Middle frontal gyrus (tissue), 1 donor: ENCODE data around the gene CD52.

ENCODE experiments used
- DNase-seq: peaks from one replicate; pipeline ENCODE4 v3.0.0-alpha.2; 2015; ENCODE audit warnings: low spot score; ENCODE audit errors: extremely low spot score

Gene CD52

GRCh38 chr1:26353976-26354820, 36.4 kb downstream of the CD52 start, which contains the start of gene CRYBG2:
Gene CRYBG2 (minus strand): TSS chr1:26354130. CDS start chr1:26346657, 7,473 bp downstream.
- no peak for DNase-seq

GRCh38 chr1:26354972-26355371, 37.2 kb downstream of the CD52 start:
- DNase-seq = no peak

- DNase-seq = no peak
Measured at GRCh38 chr1:26356106-26356505, 38.3 kb downstream of the CD52 start.

- no peak for DNase-seq
Measured at GRCh38 chr1:26357121-26357602, 39.4 kb downstream of the CD52 start.

- no peak for DNase-seq
Measured at GRCh38 chr1:26358411-26359384, 40.9 kb downstream of the CD52 start.

GRCh38 chr1:26359981-26360806, 42.4 kb downstream of the CD52 start:
- no peak for DNase-seq

GRCh38 chr1:26360807-26361604, 43.2 kb downstream of the CD52 start:
- DNase-seq = no peak

- no peak for DNase-seq
Measured at GRCh38 chr1:26361605-26362122, 43.9 kb downstream of the CD52 start.

- no peak for DNase-seq
Measured at GRCh38 chr1:26362331-26362730, 44.6 kb downstream of the CD52 start.

GRCh38 chr1:26363549-26364448, 46.0 kb downstream of the CD52 start:
- no peak for DNase-seq

GRCh38 chr1:26364956-26365355, 47.2 kb downstream of the CD52 start:
- no peak for DNase-seq

- DNase-seq = no peak
Measured at GRCh38 chr1:26367441-26367840, 49.7 kb downstream of the CD52 start.

GRCh38 chr1:26368006-26368405, 50.2 kb downstream of the CD52 start:
- DNase-seq = no peak

- DNase-seq = no peak
Measured at GRCh38 chr1:26368486-26368885, 50.7 kb downstream of the CD52 start.
